H1 (cell line): ENCODE data around the gene ZNF829. TPM values are rescaled to one million over a fixed set of nuclear protein-coding genes. Genes with fewer than 3 reads are reported as not detected.

ENCODE experiments used
- ASH2L ChIP-seq: fragments of 200-600, 300-600 bp; sonication (generic); IDR thresholded peaks from one replicate; pipeline ENCODE4 v1.7.1; 2017; ENCODE audit warnings: low read length
- ATF3 ChIP-seq: IDR thresholded peaks from 2 replicates; pipeline ENCODE4 v1.6.1; 2011; ENCODE audit warnings: low read depth, mild to moderate bottlenecking, low read length; ENCODE audit not compliant: insufficient read depth
- BACH1 ChIP-seq: IDR thresholded peaks from 2 replicates; pipeline ENCODE4 v1.6.1; 2012; ENCODE audit warnings: low read length, improper control_type of control experiment
- BCL11A ChIP-seq, 2 experiments: IDR thresholded peaks; one replicate each; pipeline ENCODE4 v1.6.1; 2011; ENCODE audit warnings: low read depth in 2 of 2, low read length in 2 of 2, mild to moderate bottlenecking in 2 of 2
- BRCA1 ChIP-seq: IDR thresholded peaks from 2 replicates; pipeline ENCODE4 v1.6.1; 2012; ENCODE audit warnings: low read depth, low read length, improper control_type of control experiment
- CEBPB ChIP-seq: IDR thresholded peaks from 2 replicates; pipeline ENCODE4 v1.6.1; 2012; ENCODE audit warnings: low read depth, low read length
- CREB1 ChIP-seq: IDR thresholded peaks from 2 replicates; pipeline ENCODE4 v1.6.1; 2012; ENCODE audit warnings: inconsistent platforms
- EP300 ChIP-seq, 2 experiments: IDR thresholded peaks; 1 replicate in 1 of 2; 2 replicates in 1 of 2; pipeline ENCODE4 v1.6.1; 2011 to 2012; ENCODE audit warnings: low read depth in 2 of 2, low read length in 2 of 2, mild to moderate bottlenecking in 2 of 2, borderline replicate concordance in 1 of 2, inconsistent platforms in 1 of 2, moderate library complexity in 1 of 2
- FOSL1 ChIP-seq: IDR thresholded peaks from 2 replicates; pipeline ENCODE4 v1.6.1; 2011; ENCODE audit warnings: mild to moderate bottlenecking, low read depth, low read length, moderate library complexity; ENCODE audit not compliant: insufficient read depth
- GABPA ChIP-seq: IDR thresholded peaks from 2 replicates; pipeline ENCODE4 v1.6.1; 2011; ENCODE audit warnings: mild to moderate bottlenecking, low read length, moderate library complexity, borderline replicate concordance; ENCODE audit not compliant: insufficient read depth
- JUND ChIP-seq: IDR thresholded peaks from 2 replicates; pipeline ENCODE4 v1.6.1; 2011; ENCODE audit warnings: mild to moderate bottlenecking, improper control_type of control experiment, low read length
- KDM4A ChIP-seq: IDR thresholded peaks from one replicate; pipeline ENCODE4 v1.7.1; 2012; ENCODE audit warnings: low read depth, mild to moderate bottlenecking, moderate library complexity, low read length, inconsistent platforms; ENCODE audit not compliant: severe bottlenecking
- NRF1 ChIP-seq: IDR thresholded peaks from 2 replicates; pipeline ENCODE4 v1.6.1; 2011; ENCODE audit warnings: mild to moderate bottlenecking, low read depth, low read length, improper control_type of control experiment
- PHF8 ChIP-seq: fragments of 200-600 bp; sonication (generic); conservative IDR thresholded peaks from 2 replicates; pipeline ENCODE4 v1.7.1; 2012; ENCODE audit warnings: low read depth, mild to moderate bottlenecking, inconsistent platforms, low read length, moderate library complexity
- POLR2AphosphoS5 ChIP-seq: IDR thresholded peaks from 2 replicates; pipeline ENCODE4 v1.6.1; 2011; ENCODE audit warnings: low read depth, low read length
- SIN3A ChIP-seq, 2 experiments: IDR thresholded peaks in 1 of 2; conservative IDR thresholded peaks in 1 of 2; 2 replicates each; pipeline ENCODE4 v1.6.1; 2011 to 2012; ENCODE audit warnings: low read length in 2 of 2, improper control_type of control experiment in 1 of 2, low read depth in 1 of 2, mild to moderate bottlenecking in 1 of 2
- SIX5 ChIP-seq: IDR thresholded peaks from 2 replicates; pipeline ENCODE4 v1.6.1; 2011; ENCODE audit warnings: mild to moderate bottlenecking, low read depth, low read length
- TAF7 ChIP-seq: optimal IDR thresholded peaks from 2 replicates; pipeline ENCODE3; 2011; ENCODE audit warnings: low read depth, mild to moderate bottlenecking, inconsistent platforms, low read length, moderate library complexity, borderline replicate concordance
- TBP ChIP-seq: IDR thresholded peaks from 2 replicates; pipeline ENCODE4 v1.6.1; 2011; ENCODE audit warnings: low read depth, low read length, improper control_type of control experiment
- TCF12 ChIP-seq: IDR thresholded peaks from 2 replicates; pipeline ENCODE4 v1.6.1; 2011; ENCODE audit warnings: low read depth, mild to moderate bottlenecking, low read length
- polyA plus RNA-seq, 7 experiments: library from polyadenylated mRNA; depleted of rRNA in 3 of 7; stranded (reverse) in 5 of 7; unstranded in 2 of 7; fragments of >200 nt in 5 of 7; fragments of 200-250 nt in 2 of 7; gene quantifications; 1 replicate in 5 of 7; 2 replicates in 1 of 7; 4 replicates in 1 of 7; pipeline versions ENCODE4 v1.2.1 to v1.2.3, GENCODE V29; 2011 to 2013; ENCODE audit warnings: missing spikeins in 2 of 7, mixed read lengths in 2 of 7
- total RNA-seq: library from RNA; stranded (reverse); fragmentation: NEBNext Ultra II Directional; extraction: Animal tissue kit (Norgen Biotek cat#: 25700); gene quantifications from 2 replicates; pipeline ENCODE4 v1.2.1, GENCODE V29; 2021
- TF ChIP-seq, protein P1 (sequence below): IDR thresholded peaks from 2 replicates; pipeline ENCODE4 v1.6.1; 2012; ENCODE audit warnings: inconsistent platforms
- TF ChIP-seq, protein P2 (sequence below): IDR thresholded peaks from 2 replicates; pipeline ENCODE4 v1.6.1; 2012; ENCODE audit warnings: inconsistent platforms

ZNF829 gene
- total and polyA plus RNA-seq, 2 of the 8 experiments (the other 6 are each of a cell fraction or from before 2014, with no cell fraction given), result 1.3 to 3.3 TPM

- TF ChIP-seq SIN3A (conservative IDR thresholded peaks at IDR 0.05 in 1 of 2, IDR thresholded peaks at IDR 0.05 in 1 of 2; ENCODE audit: low read depth in 1 of 2, low read length in 2 of 2) (peak in 1 of 2 experiments; percentile 83; a peak in 1 of 4 replicates), PHF8 (peak; percentile 73), GABPA (peak; percentile 78; the same call in 1 of the 2 replicates), BRCA1 (peak; percentile 79), TBP (peak; percentile 11), BACH1 (peak; percentile 55; the same call in 1 of the 2 replicates), CREB1 (peak; percentile 85), ASH2L (peak; percentile 88), CEBPB (no peak), KDM4A (peak; percentile 79), ATF3 (peak; percentile 6; the same call in 1 of the 2 replicates), NRF1 (no peak), TCF12 (no peak), TAF7 (peak; percentile 27), SIX5 (peak; percentile 62), FOSL1 (no peak), POLR2AphosphoS5 (0 out of 2 replicates have a peak, but pooled peaks have one; percentile 17), BCL11A (IDR thresholded peaks at IDR 0.05; ENCODE audit: low read depth in 2 of 2, low read length in 2 of 2) (no peak), EP300 (IDR thresholded peaks at IDR 0.05; ENCODE audit: borderline replicate concordance in 1 of 2, low read depth in 2 of 2, low read length in 2 of 2) (no peak), JUND (peak; percentile 25; the same call in 1 of the 2 replicates)
- TF ChIP-seq, protein P1, sequence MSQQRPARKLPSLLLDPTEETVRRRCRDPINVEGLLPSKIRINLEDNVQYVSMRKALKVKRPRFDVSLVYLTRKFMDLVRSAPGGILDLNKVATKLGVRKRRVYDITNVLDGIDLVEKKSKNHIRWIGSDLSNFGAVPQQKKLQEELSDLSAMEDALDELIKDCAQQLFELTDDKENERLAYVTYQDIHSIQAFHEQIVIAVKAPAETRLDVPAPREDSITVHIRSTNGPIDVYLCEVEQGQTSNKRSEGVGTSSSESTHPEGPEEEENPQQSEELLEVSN, result 0 out of 2 replicates have a peak, but pooled peaks have one; percentile 24
- TF ChIP-seq, protein P2, sequence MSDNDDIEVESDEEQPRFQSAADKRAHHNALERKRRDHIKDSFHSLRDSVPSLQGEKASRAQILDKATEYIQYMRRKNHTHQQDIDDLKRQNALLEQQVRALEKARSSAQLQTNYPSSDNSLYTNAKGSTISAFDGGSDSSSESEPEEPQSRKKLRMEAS, result no peak
These were observed at the start of gene ZNF829, which contains the start of gene ZNF568 (continued) for GRCh38 chr19:36915992-36916830.
